Uterus (tissue), 4 donors: ENCODE measurements around the gene DOCK1. TPM values are rescaled to one million over a fixed set of nuclear protein-coding genes. Genes with fewer than 3 reads are reported as not detected.

Experiments
- DNase-seq, 2 donors: peaks; one replicate each; pipeline ENCODE4 v3.0.0-alpha.2; 2019 to 2020
- H3K27ac ChIP-seq, 2 donors: fragments of 200-600 bp; sonication (generic); 1 replicate in 1 of 2; 2 replicates in 1 of 2; pipeline ENCODE4 v1.5.1; 2016 to 2018
- H3K27me3 ChIP-seq, 2 donors: fragments of 200-600 bp; sonication (generic); one replicate each; pipeline ENCODE4 v1.5.1; 2018 to 2019; ENCODE audit warnings: control low read depth in 1 of 2
- H3K36me3 ChIP-seq, 2 donors: fragments of 200-600 bp; sonication (generic); one replicate each; pipeline ENCODE4 v1.5.1; 2019; ENCODE audit warnings: control low read depth in 1 of 2
- H3K4me1 ChIP-seq, 2 donors: fragments of 200-600 bp; sonication (generic); one replicate each; pipeline ENCODE4 v1.5.1; 2018 to 2019; ENCODE audit warnings: control low read depth in 1 of 2
- H3K4me3 ChIP-seq, 2 donors: fragments of 200-600 bp; sonication (generic); 1 replicate in 1 of 2; 2 replicates in 1 of 2; pipeline ENCODE4 v1.5.1; 2018 to 2019; ENCODE audit warnings: mild to moderate bottlenecking in 1 of 2
- H3K9me3 ChIP-seq, 2 donors: fragments of 200-600 bp; sonication (generic); one replicate each; pipeline ENCODE4 v1.5.1; 2019; ENCODE audit warnings: control low read depth in 1 of 2
- POLR2A ChIP-seq, 2 donors: fragments of 450-650 bp; IDR thresholded peaks; one replicate each; pipeline ENCODE4 v1.6.1; 2016; ENCODE audit warnings: antibody characterized with exemption in 2 of 2, mild to moderate bottlenecking in 1 of 2, moderate library complexity in 1 of 2
- intact Hi-C: fragments of 100-400 bp; cut with DNase I; formaldehyde crosslinking; loops from one replicate; pipeline ENCODE4 v1.15.1; 2023; ENCODE audit warnings: low total_unique reads
- total RNA-seq, 4 donors: library from RNA; depleted of rRNA in 3 of 4; stranded (reverse); fragments of >200 nt in 3 of 4; gene quantifications; one replicate each; pipeline versions ENCODE4 v1.1.0 to v1.2.4, GENCODE V29; 2014 to 2023
- TF ChIP-seq, protein P1 (sequence below), 4 experiments: fragments of 200-600 bp in 2 of 4; fragments of 450-650 bp in 2 of 4; sonication (generic) in 2 of 4; IDR thresholded peaks; one replicate each; pipeline ENCODE4 v1.5.1; 2016 to 2019; ENCODE audit warnings: antibody characterized with exemption in 4 of 4, mild to moderate bottlenecking in 2 of 4, moderate library complexity in 1 of 4
- donor health status: DM: yes; HTN: yes; CAD: no.

Gene DOCK1
- total RNA-seq, 4 donors from 2014 or later, result 15.6 to 130 (median 65.0) TPM

DNA sequence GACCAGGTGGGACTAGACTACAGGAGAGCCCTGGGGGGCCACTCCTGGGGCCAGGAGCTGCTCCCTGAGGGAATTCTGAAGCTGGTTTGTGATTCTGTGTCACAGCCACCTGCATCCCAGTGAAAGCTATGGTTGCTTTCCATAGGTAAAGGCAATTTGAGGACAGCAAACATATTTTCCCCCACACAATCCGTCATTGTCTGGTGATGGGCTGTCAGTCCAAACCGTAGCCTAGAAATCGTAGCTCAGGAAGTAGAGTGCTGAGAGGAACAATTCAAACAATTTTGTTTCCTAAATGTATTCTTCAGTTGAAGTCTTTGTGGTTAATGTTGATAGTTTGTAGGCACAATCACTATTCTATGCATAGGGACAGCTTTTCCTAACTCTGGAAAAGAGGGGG lies 397.1 kb downstream of the DOCK1 start:
- TF ChIP-seq POLR2A (IDR thresholded peaks at IDR 0.05), result no peak
- TF ChIP-seq, protein P1, sequence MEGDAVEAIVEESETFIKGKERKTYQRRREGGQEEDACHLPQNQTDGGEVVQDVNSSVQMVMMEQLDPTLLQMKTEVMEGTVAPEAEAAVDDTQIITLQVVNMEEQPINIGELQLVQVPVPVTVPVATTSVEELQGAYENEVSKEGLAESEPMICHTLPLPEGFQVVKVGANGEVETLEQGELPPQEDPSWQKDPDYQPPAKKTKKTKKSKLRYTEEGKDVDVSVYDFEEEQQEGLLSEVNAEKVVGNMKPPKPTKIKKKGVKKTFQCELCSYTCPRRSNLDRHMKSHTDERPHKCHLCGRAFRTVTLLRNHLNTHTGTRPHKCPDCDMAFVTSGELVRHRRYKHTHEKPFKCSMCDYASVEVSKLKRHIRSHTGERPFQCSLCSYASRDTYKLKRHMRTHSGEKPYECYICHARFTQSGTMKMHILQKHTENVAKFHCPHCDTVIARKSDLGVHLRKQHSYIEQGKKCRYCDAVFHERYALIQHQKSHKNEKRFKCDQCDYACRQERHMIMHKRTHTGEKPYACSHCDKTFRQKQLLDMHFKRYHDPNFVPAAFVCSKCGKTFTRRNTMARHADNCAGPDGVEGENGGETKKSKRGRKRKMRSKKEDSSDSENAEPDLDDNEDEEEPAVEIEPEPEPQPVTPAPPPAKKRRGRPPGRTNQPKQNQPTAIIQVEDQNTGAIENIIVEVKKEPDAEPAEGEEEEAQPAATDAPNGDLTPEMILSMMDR (IDR thresholded peaks at IDR 0.05), result no peak
- H3K36me3 ChIP-seq, result no peaks in the 10 kb centered on the region
- H3K4me3 ChIP-seq, result no peak overlapping the region
- H3K27me3 ChIP-seq, result no peaks in the 10 kb centered on the region
- no peaks in the 10 kb centered on the region for H3K4me1 ChIP-seq
- intact Hi-C loops, result no loop called here
- no peak overlapping the region for H3K27ac ChIP-seq
- H3K9me3 ChIP-seq, result no peaks in the 10 kb centered on the region
- DNase-seq, result no peak

DNA sequence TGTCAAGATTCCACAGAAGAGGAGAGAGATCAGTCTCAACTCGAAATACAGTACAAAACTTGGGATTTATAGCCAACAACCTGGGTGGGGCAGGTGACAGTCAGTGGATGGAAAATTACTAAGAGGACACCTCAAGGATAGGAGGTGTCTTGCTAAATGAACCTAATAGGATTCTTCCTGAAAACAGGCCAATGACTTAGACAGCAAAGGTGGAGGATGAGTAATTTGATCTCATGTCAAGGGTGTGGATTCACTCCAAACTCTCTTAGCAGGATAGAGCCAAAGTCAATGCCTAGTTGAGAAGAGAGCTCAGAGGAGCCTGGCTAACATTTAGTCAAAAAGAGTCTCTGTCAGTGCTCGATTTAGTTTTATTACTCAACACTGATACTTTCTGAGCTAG lies 397.9 kb downstream of the DOCK1 start:
- H3K27ac ChIP-seq, result no peak overlapping the region
- no peaks in the 10 kb centered on the region for H3K27me3 ChIP-seq
- DNase-seq, result no peak
- TF ChIP-seq POLR2A (IDR thresholded peaks at IDR 0.05), result no peak
- TF ChIP-seq, protein P1 (IDR thresholded peaks at IDR 0.05), result no peak
- H3K4me1 ChIP-seq, result no peaks in the 10 kb centered on the region
- H3K36me3 ChIP-seq, result no peaks in the 10 kb centered on the region
- intact Hi-C loops, result no loop called here
- H3K9me3 ChIP-seq, result no peaks in the 10 kb centered on the region
- H3K4me3 ChIP-seq, result no peak overlapping the region

DNA sequence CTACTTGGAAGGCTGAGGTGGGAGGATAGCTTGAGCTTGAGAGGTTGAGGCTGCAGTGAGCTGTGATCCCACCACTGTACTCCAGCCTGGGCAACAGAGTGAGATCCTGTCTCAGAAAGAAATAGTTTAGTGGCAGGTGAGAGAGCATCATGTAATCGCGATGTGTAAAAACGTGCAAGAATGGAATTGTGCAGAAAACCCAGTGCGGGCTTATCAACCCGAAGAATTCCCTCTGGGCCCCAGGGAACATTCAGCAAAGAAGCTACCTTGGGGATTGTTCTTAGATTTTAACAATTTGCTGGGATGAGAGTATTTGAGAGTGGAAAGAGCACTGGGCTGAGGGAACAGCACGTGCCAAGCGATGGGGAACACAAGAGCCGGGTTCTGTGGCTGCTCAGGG lies 398.5 kb downstream of the DOCK1 start:
- Histone ChIP-seq H3K36me3 (no peaks in the 10 kb centered on the region), H3K27me3 (no peaks in the 10 kb centered on the region), H3K4me3 (no peak overlapping the region), H3K4me1 (no peaks in the 10 kb centered on the region), H3K9me3 (no peaks in the 10 kb centered on the region), H3K27ac (no peak overlapping the region)
- intact Hi-C loops, result no loop called here
- no peak for DNase-seq
- TF ChIP-seq, protein P1 (IDR thresholded peaks at IDR 0.05), result no peak
- TF ChIP-seq POLR2A (IDR thresholded peaks at IDR 0.05), result no peak

DNA sequence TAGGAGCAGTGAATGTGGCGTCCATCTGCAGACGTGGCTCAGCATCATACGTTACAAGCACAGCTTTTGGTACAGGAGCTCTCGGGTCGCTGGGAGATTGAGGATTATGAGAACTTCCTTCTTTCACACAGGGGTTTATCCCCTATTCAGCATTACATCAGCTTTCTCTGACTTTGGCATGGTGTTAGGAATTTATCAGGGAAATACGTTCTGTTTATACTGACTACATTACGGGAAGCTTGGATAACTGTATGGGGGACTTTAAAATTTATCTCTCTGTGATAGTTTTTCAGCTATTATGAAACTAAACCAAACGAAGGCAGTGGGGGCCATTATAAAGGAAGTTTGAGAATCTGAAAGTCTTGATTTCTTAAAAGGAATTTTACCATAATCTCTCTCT lies 401.3 kb downstream of the DOCK1 start:
- H3K9me3 ChIP-seq, result no peaks in the 10 kb centered on the region
- no peaks in the 10 kb centered on the region for H3K27me3 ChIP-seq
- H3K4me1 ChIP-seq, result no peaks in the 10 kb centered on the region
- H3K4me3 ChIP-seq, result no peak overlapping the region
- intact Hi-C loops, result no loop called here
- H3K36me3 ChIP-seq, result no peaks in the 10 kb centered on the region
- no peak overlapping the region for H3K27ac ChIP-seq
- DNase-seq, result no peak
- TF ChIP-seq, protein P1 (IDR thresholded peaks at IDR 0.05), result no peak
- no peak for TF ChIP-seq POLR2A (IDR thresholded peaks at IDR 0.05)

DNA sequence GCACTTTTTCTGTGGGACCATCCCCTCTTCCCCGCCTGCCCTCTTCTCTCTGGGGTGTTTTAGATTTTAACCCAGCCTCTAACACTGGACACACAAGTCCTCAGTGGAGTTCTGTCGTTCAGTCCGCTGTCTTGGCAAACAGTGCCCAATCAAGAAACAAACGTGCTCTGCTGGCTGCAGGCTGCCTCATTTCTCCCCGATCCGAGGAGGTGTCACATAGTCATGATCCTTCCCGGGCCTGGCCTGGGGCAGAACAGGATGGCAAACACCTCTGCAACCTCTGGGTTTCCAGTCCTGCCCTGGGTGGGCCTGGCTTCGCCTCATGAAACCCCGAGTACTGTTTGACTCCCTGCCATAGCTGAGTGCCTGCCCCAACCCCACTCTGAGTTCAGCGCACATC lies 402.1 kb downstream of the DOCK1 start:
- no peaks in the 10 kb centered on the region for H3K27me3 ChIP-seq
- intact Hi-C loops, result no loop called here
- H3K4me1 ChIP-seq, result no peaks in the 10 kb centered on the region
- TF ChIP-seq, protein P1 (IDR thresholded peaks at IDR 0.05), result no peak
- TF ChIP-seq POLR2A (IDR thresholded peaks at IDR 0.05), result no peak
- no peak for DNase-seq
- no peak overlapping the region for H3K4me3 ChIP-seq
- H3K27ac ChIP-seq, result no peak overlapping the region
- no peaks in the 10 kb centered on the region for H3K36me3 ChIP-seq
- H3K9me3 ChIP-seq, result no peaks in the 10 kb centered on the region
